Stimulated activated CD4-positive, alpha-beta T cell treated with anti-CD3 and anti-CD28 coated beads, TNF-alpha, amount 100 ng/mL, for 4 hours (primary cell): ENCODE measurements around the gene HCN2.

ENCODE experiments used
- DNase-seq, 3 experiments: peaks; one replicate each; pipeline ENCODE4 v3.0.0-alpha.2; 2020; ENCODE audit warnings: low read depth in 3 of 3

HCN2 gene

DNA sequence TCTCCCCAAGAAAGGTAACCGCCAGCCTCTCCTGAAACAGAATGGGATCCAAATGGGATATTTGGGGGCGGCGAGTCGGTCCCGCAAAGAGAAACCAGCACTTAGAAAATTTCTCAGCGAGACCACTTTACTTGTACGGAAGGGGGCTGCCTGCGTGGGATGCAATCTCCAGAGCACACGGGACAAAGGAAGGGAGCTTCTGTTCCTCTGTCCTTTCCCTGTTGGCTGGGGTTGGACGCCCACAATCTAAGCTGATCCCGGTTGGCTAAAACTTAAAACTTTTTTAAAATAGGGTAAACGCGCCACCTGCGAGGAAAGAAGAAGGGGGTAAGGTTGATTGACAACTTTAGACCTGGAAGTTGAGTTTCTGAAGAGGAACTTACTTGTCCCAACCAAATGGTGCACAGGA lies 18.1 kb upstream of the HCN2 start:
- DNase-seq, result no peak

DNA sequence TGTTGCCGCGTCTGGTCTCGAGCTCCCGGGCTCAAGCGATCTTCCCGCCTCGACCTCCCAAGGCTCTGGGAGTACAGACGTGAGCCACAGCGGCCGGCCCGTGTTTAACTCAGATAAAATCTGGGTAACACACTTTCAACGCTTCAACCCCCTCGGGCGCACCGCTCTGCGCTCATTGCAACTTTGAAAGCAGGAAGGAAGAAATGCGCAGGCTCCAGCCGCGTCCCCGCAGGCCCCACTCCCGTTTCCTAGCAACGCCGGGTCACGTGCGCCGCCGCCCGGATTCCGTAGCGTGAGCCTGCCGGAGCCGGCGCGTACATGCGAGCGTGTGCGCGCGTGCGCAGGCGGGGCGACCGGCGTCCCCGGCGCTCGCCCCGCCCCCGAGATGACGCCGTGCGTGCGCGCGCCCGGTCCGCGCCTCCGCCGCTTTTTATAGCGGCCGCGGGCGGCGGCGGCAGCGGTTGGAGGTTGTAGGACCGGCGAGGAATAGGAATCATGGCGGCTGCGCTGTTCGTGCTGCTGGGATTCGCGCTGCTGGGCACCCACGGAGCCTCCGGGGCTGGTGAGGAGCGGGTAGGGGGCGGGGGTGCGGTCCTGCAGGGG lies 17.4 kb upstream of the HCN2 start, which contains the start of gene BSG:
Gene BSG, plus strand, starts transcription at position 457 of the 603 bp plus-strand sequence. Its CDS starts 39 bp downstream, at position 496.
- peak; percentile 92 to 98 (median 95) for DNase-seq

DNA sequence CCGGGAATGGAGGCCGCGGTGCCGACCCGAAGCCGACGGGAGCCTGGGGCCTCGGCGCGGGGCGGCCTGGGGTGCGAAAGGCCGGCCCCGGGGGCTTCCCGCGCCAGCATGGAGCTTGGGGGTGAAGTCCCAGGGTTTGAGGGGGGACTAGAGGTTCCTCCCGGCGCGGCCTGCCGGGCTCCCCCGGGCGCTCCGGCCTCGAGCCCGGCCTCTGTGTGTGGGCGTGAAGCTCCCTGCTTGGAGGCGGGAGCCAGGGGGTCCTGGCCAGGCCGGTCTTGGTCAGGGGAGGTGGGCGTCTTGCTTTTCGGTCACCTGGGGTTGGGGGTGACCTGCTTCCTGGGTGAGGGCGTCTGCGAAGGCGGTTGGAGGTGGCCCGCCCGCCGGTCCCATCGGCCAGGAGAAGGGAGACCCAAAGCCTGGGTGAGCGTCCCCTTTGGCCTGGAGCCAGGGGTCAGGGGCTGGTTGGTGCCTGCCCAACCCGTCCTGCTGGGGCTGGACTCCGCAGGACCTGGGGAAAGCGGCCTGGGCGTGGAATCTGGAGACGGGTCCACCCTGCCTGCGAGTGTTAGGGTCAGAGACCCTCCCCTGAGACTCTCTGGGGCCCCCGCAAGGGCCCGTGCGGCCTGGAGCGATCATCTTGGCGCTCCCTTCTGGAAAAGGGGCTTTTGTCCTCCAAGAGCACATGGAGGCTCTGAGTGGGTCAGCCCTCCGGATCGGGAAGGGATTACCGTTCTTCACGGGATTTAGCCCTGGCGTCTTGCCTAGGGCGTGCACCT lies 16.8 kb upstream of the HCN2 start:
- no peak for DNase-seq

DNA sequence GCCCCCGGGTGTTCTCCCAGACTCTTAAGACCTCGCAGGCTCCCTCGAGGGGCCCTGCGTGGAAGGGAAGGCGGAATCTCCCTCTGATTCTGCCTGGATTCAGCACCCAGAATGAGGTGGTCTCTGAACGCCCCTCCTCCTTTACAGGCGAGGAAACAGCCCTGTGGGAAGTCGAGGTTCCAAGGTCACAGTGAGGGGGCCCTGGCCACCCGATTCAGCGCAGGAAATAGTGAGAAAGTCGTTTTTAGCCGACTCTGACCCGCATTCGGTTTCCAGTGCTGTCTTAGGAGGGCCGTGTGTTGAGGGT lies 16.2 kb upstream of the HCN2 start:
- no peak for DNase-seq

DNA sequence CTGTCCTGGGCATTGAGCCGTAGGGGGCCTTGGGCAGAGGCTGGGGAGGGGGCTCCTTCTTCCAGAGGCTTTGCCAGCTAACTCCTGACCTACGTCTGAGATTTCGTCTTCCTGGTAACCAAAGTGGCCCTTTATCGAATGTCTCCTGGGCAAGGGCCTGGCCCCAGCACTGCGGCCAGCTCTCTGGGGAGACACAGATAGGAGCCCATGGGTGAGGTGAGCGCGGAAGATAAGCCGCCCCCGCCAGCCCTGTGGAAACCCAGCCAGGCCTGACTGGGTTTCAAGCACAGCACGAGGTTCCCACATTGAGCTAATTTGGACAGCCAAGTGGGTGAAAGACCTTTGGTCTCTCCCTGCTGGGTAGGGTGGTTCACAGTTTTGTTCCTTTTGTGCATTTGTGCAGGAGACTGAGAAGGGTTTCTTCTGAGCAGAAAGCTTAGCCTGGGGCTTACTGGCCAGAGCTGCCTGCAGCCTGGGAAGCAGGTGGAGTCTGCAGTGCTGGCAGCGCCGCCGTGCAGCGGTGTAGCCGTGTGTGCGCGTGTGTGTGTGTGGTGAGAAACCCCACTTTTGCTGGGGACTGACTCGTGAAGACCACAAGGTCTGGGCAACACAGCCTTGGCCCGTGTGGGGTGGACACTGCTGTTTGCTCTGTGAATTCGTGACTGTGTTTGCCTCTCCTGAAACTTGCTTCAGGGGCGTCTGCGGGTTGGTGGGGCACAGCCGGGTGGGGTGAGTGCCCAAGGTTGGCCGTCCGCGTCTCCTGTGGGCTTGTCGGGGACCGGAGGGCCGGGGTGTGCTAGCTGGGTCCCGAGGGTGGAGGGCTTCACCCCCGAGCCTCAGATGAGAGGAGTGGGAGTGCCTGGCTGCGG lies 14.8 kb upstream of the HCN2 start:
- no peak for DNase-seq

DNA sequence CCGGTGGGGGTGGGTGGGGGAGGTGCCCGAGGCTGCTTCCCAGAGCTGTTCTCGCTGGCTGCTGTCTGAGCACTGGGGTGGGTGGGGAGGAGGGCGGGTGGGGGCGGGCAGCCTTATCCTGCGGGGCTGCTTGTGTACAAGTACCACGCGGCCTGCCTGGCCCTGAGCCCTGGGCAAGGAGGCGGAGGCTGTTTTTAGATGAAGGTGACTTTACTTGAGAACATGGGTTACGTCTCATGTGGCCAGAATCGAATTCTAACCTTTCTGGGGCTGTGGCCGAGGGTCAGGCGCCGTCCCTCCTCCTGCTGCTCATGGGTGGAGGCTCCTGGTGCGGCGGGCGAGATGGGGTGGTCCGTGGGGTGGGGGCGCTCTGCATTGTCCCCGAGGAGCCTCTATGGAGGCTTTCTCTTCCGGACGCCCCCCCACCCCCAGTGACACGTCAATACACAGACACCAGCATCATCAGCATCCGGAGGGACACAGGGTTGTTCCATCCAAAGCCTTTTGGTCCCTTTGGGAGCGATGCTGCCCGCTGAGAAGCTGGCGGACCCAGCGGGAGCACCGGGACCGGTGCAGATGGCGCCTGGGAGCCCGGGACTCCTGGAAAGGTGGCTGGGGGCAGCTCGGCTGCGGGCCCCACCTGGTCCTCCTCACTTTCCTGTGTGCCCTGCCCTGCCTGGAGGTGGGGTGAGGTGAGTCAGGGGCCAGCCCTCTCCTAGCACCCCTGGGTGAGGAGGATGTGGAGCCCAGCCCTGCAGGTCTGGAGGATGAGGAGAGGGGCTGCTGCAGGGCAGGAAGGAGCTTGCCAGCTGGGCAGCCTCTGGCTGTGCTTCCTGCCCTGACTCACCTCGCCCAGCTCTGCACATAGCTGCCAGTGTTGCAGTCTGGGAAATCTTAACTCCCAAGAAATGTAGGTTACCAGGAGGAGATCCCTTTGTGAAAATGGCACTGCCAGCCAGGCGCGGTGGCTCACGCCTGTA lies 13.9 kb upstream of the HCN2 start:
- no peak for DNase-seq

DNA sequence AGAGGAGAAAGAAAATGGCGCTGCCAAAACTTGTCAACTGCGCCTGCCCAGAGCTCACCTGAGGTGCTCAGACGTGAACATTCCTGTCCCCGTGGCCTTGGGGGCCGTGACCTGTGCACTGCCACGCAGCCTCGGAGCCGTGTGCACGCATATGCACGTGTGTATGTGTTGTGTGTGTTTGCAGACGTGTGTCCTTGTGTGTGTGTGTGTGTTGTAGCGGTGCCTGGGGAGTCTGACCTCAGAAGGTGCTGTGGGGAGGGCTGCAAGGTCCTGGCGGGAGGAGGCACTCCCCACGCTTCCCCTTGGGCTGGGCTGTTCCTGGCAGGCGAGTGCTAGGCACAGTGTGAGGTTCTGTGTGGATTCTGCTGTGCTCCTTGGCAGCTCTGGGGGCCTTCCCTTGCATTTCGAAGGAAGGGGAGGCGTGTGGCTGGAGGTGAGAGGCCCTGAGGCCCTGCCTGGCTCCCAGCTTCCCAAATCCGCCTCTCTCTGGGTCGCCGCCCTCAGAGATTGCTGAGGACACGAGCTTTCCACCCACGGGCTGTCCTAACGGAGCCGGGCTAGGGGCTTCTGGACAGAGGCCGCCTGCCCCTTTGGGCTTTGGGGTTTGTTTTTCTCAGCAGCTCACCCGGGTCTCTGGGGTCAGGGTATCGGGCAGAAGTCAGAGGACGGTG lies 12.8 kb upstream of the HCN2 start:
- no peak for DNase-seq

DNA sequence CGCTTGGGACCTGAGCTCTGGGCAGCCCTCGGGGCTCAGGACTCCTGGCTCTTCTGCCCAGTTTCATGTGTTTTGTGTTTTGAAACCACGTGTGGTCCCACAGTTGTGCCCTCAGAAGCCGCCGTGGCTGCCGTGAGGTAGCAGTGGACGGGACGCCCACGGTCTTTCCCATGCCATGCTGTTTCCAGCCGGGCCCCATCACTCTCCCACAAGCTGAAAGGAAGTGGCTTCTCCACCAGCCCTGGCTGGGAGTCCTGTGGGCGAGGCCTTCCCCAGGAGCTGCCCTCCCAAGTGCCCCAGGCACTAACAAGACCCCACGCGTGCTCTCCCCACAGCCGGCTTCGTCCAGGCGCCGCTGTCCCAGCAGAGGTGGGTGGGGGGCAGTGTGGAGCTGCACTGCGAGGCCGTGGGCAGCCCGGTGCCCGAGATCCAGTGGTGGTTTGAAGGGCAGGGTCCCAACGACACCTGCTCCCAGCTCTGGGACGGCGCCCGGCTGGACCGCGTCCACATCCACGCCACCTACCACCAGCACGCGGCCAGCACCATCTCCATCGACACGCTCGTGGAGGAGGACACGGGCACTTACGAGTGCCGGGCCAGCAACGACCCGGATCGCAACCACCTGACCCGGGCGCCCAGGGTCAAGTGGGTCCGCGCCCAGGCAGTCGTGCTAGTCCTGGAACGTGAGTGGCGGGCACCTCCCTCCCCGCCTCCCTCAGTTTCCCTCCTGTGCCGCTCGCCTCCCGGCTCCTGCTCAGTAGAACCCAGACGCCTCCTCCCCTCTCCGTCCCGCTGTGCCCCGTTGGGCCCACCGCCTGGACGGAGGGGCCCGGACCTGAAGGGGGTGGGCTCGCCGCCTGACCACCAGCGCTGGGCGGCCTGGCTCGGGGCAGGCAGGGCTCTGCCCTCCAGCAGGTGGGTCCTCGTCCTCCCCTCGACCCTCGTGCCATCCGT lies 12.0 kb upstream of the HCN2 start:
- no peak for DNase-seq

DNA sequence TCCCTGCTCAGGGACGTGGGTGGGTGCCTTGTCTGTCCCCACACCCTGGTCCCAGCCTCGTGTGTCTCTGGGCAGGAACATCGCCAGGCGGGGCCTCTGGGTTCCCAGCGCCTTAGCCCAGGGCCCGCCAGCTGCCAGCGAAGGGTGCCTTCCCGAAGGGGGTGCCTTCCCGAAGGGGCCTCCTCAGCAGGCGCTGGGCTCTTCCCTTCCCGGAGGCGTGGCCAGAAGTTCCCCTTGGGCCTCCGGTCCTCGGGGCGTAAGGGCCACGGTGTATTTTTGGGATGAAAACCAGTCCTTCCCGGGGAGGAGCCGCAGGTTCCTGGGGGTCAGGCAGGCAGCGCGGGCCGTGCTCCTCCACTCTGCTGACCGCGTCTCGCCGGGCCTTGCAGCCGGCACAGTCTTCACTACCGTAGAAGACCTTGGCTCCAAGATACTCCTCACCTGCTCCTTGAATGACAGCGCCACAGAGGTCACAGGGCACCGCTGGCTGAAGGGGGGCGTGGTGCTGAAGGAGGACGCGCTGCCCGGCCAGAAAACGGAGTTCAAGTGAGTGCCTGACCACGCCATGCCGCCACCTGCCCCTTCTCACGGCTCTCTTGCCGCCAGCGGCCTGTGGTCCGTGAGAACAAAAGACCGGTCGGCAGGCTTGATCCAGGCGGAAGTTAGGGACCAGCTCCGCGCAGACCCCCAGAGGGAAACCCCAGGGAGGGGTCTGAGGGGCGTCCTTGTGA lies 10.4 kb upstream of the HCN2 start:
- no peak for DNase-seq

DNA sequence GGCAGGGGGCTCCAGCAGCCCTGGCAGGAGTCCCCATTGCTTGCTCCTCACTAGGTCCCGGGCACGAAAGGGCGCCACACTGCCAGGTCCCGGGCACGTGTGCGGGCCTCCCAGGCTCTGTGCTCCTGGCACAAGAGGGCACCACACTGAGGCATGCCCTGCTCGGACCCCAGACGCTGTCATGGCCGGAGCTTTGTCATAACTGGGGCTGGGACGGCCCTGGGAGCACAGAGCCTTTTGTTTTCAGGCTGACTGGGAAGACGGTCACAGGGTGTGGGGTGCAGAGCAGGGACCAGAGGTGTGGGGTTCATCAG lies 9.9 kb upstream of the HCN2 start:
- no peak for DNase-seq

DNA sequence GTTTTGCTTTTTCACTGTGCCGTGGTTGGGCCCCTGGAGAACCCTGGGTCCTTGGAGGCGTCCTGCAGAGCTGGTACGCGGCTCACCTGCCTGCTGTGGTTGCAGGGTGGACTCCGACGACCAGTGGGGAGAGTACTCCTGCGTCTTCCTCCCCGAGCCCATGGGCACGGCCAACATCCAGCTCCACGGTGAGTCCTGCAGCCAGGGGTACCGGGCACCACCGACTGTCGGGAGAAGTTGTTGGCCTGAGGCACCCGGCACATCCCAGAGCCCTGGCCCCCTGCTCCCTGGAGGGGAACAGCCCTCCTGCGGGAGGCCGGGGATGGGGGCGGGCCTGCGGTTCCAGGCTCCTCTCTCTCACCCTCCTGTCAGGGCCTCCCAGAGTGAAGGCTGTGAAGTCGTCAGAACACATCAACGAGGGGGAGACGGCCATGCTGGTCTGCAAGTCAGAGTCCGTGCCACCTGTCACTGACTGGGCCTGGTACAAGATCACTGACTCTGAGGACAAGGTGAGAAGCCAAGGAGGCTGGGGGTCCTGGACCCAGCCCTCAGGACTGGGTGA lies 9.3 kb upstream of the HCN2 start:
- DNase-seq, result no peak

DNA sequence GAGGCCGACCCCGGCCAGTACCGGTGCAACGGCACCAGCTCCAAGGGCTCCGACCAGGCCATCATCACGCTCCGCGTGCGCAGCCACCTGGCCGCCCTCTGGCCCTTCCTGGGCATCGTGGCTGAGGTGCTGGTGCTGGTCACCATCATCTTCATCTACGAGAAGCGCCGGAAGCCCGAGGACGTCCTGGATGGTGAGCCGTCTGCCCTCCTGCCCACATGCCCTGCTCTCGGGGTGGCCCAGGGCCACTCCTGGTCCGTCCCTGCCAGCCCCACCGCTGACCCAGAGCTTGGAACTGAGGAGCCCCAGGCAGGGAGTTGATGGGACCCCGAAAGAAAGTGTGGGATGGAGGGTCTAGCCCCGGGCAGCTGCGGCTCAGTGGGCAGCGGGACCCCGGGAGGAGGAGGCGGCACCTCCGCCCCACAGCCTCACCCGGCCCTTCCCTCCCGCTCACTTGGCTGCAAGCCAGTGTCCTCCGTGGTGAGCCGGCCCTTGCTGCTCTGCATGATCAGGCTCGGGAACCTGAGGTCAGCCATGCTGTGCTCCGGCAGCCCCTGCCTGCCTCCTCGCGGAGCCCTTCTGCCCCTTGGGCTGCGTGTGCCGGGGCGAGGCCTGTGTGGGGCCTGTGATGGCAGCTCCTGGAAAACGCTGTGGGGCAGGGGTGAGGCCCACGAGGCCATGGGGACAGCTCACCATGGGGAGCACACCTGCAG lies 8.1 kb upstream of the HCN2 start:
- DNase-seq, result no peak

DNA sequence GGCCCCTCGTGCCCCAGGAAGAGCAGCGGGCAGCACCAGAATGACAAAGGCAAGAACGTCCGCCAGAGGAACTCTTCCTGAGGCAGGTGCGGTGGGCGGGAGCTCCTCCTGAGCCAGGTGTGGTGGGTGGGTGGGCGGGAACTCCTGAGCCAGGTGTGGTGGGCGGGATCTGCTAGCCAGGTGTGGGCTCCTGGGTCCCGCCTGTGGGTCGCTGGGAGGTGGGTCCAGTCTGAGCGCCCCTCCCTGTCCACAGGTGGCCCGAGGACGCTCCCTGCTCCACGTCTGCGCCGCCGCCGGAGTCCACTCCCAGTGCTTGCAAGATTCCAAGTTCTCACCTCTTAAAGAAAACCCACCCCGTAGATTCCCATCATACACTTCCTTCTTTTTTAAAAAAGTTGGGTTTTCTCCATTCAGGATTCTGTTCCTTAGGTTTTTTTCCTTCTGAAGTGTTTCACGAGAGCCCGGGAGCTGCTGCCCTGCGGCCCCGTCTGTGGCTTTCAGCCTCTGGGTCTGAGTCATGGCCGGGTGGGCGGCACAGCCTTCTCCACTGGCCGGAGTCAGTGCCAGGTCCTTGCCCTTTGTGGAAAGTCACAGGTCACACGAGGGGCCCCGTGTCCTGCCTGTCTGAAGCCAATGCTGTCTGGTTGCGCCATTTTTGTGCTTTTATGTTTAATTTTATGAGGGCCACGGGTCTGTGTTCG lies 7.0 kb upstream of the HCN2 start:
- no peak for DNase-seq

DNA sequence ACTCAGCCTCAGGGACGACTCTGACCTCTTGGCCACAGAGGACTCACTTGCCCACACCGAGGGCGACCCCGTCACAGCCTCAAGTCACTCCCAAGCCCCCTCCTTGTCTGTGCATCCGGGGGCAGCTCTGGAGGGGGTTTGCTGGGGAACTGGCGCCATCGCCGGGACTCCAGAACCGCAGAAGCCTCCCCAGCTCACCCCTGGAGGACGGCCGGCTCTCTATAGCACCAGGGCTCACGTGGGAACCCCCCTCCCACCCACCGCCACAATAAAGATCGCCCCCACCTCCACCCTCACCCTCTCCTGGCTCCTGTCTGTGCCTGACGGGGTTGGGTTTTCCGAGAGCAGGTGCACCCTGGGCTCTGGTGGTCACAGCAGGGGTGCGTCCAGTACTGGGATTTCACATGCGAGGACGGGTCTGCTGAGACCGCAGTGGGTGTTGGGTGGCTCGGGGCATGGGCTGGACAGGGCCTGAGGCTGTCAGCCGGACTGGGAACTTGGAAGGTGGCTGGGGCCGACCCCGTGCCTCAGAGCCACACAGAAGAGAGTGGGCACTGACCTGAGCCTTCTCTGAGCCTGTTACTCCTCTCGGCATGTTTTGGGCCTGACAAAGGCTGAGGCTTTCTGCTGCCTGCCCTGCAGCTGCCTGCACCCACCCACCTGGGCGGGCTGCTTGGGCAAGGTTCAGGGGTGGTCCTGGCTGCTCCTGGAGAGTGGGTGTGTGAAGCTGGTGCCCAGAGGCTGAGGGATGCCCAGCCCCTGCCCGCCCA lies 6.3 kb upstream of the HCN2 start:
- no peak for DNase-seq

DNA sequence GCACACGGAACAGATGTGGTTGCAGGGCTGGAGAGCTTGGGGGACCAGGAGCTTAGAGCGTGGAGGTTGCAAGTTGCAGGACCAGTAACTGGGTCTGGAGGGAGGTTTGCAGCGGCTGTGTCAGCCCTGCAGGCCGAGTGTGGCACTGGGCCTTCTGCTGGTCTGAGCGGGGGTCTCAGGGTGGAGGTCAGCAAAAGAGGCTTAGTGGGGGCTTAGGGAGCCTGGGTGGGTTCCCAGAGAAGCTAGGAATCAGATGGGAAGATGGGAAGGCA lies 5.8 kb upstream of the HCN2 start:
- DNase-seq, result no peak

DNA sequence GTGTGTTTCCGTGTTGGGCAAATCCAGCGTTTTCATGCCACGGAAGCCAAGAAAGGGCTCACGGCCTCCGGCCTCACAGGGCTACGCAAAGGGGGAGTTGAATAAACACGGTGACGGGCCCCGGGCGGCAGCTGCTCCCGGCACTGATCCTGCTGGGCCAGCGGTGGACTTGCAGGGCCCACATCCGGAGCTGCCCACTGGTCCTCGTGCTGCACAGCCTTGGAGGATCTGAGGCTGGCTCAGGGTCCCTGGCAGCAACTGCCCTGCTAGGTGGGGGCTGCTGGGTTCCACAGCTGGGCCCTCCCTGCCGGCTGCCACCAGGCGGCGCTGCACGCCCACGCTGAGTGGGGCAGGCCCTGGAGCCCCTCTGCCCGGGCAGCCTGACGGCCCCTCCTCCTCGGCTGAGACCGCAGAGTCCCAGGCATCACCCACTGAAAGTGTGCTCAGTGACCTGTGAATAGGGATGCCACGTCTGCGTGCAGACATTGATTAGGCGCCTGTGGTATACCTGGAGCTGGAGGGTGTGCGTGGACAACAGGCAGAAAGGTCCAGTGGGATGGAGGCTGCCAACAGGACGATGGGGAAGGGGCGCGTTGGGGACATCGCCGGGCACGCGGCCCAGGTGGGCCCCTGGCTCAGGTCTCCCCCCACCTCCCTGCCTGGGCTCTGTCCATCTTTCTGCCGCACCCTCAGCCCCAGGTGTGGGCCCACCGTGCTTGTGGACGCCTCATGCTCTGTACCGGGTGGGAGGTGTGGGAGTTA lies 5.3 kb upstream of the HCN2 start:
- peak in 2 of 3 experiments; percentile 40 to 44 for DNase-seq
